RWPE1 (cell line): ENCODE data around the gene ZGRF1.
"Not testable (repeated sequence)": the region's sequence is repeated elsewhere in the genome, so short reads cannot be mapped to it uniquely, and the experiment has no call there.

Experiments
- CTCF ChIA-PET: fragments of 350-600 bp; sonication (Branson Sonifier 250); formaldehyde crosslinking; extraction: SDS; loops from one replicate; lab custom pipeline; 2021; lab: Yijun Ruan, JAX
- POLR2A ChIA-PET: fragments of 400-600 bp; formaldehyde crosslinking; extraction: SDS; loops from one replicate; lab custom pipeline; 2020; ENCODE audit warnings: antibody characterized with exemption; ENCODE audit not compliant: low non-redundant PET; lab: Yijun Ruan, JAX
- DNase-seq: peaks from one replicate; pipeline ENCODE4 v3.0.0; 2012; ENCODE audit warnings: low spot score
- H3K27ac ChIP-seq: fragments of 450-650 bp; 2 replicates; pipeline ENCODE4 v1.5.1; 2017
- CTCF ChIP-seq: fragments of 450-650 bp; conservative IDR thresholded peaks from 2 replicates; pipeline ENCODE4 v1.5.1; 2017; ENCODE audit warnings: low read depth, mild to moderate bottlenecking

The ZGRF1 gene

GRCh38 chr4:112509243-112510141, 127.2 kb downstream of the ZGRF1 start:
- ChIA-PET POLR2A (no interaction called here), CTCF (interaction anchor here (0.7 to 1.5 kb wide), 2 partner anchors 15 kb away, joined by 3 to 5 read pairs; no protein-coding TSS in a partner anchor)
- no peak overlapping the region for H3K27ac ChIP-seq
- no peak for DNase-seq
- no peak for TF ChIP-seq CTCF

DNA sequence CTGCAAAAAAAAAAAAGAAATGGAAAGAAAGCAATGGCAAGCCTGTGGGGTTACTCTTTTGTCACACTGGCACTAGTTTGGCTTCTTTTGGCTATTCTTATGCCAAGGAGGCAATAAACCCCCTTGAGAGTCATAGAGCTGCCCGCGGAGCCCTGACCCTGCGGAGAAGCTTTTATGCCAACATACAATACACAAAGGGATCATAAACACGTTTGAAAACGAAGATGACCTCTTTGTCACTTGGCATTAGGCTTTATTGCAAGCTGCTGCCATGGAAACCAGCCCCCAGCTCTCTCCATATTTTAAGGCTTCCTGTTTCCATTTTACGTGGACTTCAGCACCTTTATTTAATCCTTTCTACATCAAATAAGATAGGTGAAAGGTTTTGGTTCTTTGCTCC, 128.4 kb downstream of the ZGRF1 start:
- no peak for TF ChIP-seq CTCF
- no peak for DNase-seq
- ChIA-PET CTCF (interaction anchor here (1.5 kb wide), 1 partner anchor 16 kb away, joined by 5 read pairs; no protein-coding TSS in a partner anchor), POLR2A (no interaction called here)
- no peak overlapping the region for H3K27ac ChIP-seq

- POLR2A ChIA-PET: no interaction called here
- no peak overlapping the region for H3K27ac ChIP-seq
- no peak for DNase-seq
- TF ChIP-seq CTCF: no peak
- CTCF ChIA-PET: no interaction called here
Observed at GRCh38 chr4:112504807-112505206, 131.9 kb downstream of the ZGRF1 start.

- no peak for DNase-seq
- H3K27ac ChIP-seq: no peak overlapping the region
- ChIA-PET POLR2A (interaction anchor here (0.6 kb wide), 1 partner anchor 168 kb away, joined by 6 read pairs; no protein-coding TSS in a partner anchor), CTCF (interaction anchor here (1.1 kb wide), 1 partner anchor 12 kb away, joined by 3 read pairs; no protein-coding TSS in a partner anchor)
- no peak for TF ChIP-seq CTCF
Observed at GRCh38 chr4:112502871-112503270, 133.8 kb downstream of the ZGRF1 start.

GRCh38 chr4:112492321-112492720, 144.4 kb downstream of the ZGRF1 start:
- no peak for TF ChIP-seq CTCF
- no peak overlapping the region for H3K27ac ChIP-seq
- ChIA-PET POLR2A (no interaction called here), CTCF (no interaction called here)
- no peak for DNase-seq

GRCh38 chr4:112490808-112491207, 145.9 kb downstream of the ZGRF1 start:
- DNase-seq, POLR2A ChIA-PET, CTCF ChIA-PET, H3K27ac ChIP-seq: not testable (repeated sequence)
